SK-N-SH treated with all-trans-retinoic acid at 6 μM for 48 hours (cell line): ENCODE data around the gene DNAL4.

ENCODE experiments used
- BACH2 ChIP-seq: fragments of 250-450 bp; sonication (Bioruptor Pico); IDR thresholded peaks from 2 replicates; pipeline ENCODE4 v1.9.0; 2021; ENCODE audit warnings: mild to moderate bottlenecking, borderline replicate concordance
- GLIS3 ChIP-seq: fragments of 250-450 bp; sonication (Bioruptor Pico); IDR thresholded peaks from 2 replicates; pipeline ENCODE4 v1.5.0; 2020; ENCODE audit warnings: mild to moderate bottlenecking, moderate library complexity
- ISL1 ChIP-seq: fragments of 250-450 bp; sonication (Bioruptor Pico); IDR thresholded peaks from 2 replicates; pipeline ENCODE4 v2.1.2; 2022; ENCODE audit warnings: mild to moderate bottlenecking, moderate library complexity
- RARB ChIP-seq: fragments of 250-450 bp; sonication (Bioruptor Pico); IDR thresholded peaks from 2 replicates; pipeline ENCODE4 v1.8.0; 2021; ENCODE audit warnings: mild to moderate bottlenecking, moderate library complexity
- ZFP3 ChIP-seq: fragments of 250-450 bp; sonication (Bioruptor Pico); IDR thresholded peaks from 2 replicates; pipeline ENCODE4 v1.5.0; 2020; ENCODE audit warnings: mild to moderate bottlenecking, moderate library complexity
- ZFP30 ChIP-seq: fragments of 450-650 bp; formaldehyde crosslinking; IDR thresholded peaks from 2 replicates; pipeline ENCODE4 v1.5.0; 2022; ENCODE audit warnings: mild to moderate bottlenecking, moderate library complexity
- ZNF8 ChIP-seq: fragments of 450-650 bp; formaldehyde crosslinking; IDR thresholded peaks from 2 replicates; pipeline ENCODE4 v1.5.0; 2020; ENCODE audit warnings: mild to moderate bottlenecking, moderate library complexity

GRCh38 chr22:38767313-38767712, 26.6 kb downstream of the DNAL4 start:
- TF ChIP-seq BACH2 (CRISPR knock-in tag): no peak
- no peak for TF ChIP-seq ZFP3
- TF ChIP-seq RARB (CRISPR knock-in tag): no peak
- TF ChIP-seq ZNF8 (CRISPR knock-in tag): no peak
- TF ChIP-seq ISL1 (CRISPR knock-in tag): no peak
- TF ChIP-seq GLIS3 (CRISPR knock-in tag): no peak
- TF ChIP-seq ZFP30 (CRISPR knock-in tag): no peak
